Measurements from ENCODE around the gene TUBB2A.
"Not testable (repeated sequence)": the region's sequence is repeated elsewhere in the genome, so short reads cannot be mapped to it uniquely, and the experiment has no call there.

The TUBB2A gene

DNA sequence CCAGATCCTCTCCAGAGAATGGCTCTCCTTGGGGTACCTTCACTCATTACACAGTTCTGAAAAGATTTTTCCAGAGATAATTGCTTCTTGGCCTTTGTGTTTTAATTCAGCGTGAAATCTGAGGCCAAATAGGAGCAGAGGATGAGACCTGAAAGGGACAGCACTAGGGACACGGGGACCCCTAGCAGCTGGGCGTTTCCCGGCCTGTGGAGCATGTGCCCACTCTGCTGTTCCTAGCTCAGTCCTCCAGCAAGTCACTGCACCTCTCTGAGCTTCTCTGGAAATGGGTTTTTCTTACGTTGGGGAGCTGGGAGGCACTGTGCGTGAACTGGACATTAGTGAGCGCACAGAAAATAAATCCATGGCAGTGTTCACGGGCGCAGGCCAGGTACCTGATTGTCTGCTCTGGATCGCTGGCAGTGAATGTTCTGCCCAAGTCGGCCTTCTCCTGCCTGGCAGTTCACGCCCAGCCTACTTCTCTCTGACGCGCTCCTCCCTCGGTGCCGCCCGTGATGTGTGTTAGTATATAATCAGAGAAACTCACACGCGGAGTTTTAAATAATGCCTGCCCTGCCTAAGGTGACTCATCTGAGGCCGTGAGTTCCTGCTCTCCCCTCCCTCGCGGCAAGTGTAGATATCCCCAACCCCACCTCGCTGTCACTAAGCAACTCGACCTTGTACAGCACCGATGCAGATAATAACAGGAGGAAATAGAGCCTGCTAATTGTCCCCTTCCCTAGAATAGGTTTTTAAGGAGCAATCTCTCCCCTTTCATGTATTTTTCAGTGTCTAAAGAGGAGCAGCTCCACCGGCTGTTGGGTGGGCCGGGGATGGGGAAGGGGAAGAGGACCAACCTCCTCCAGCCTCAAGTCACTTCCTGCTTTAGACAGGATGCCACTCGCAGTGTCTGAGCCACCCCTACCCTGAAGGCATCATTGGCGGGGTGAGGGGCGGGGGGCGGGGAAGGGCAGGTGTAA, 2.7 kb upstream of the TUBB2A start:
- POLR2A ChIA-PET: no interaction called here
- CTCF ChIA-PET: interaction anchor here (1.0 to 1.2 kb wide), 2 partner anchors 50 to 91 kb away, joined by 3 to 5 read pairs; no protein-coding TSS in a partner anchor
- no peak for DNase-seq (ENCODE audit: extremely low spot score)
- TF ChIP-seq, protein P1, sequence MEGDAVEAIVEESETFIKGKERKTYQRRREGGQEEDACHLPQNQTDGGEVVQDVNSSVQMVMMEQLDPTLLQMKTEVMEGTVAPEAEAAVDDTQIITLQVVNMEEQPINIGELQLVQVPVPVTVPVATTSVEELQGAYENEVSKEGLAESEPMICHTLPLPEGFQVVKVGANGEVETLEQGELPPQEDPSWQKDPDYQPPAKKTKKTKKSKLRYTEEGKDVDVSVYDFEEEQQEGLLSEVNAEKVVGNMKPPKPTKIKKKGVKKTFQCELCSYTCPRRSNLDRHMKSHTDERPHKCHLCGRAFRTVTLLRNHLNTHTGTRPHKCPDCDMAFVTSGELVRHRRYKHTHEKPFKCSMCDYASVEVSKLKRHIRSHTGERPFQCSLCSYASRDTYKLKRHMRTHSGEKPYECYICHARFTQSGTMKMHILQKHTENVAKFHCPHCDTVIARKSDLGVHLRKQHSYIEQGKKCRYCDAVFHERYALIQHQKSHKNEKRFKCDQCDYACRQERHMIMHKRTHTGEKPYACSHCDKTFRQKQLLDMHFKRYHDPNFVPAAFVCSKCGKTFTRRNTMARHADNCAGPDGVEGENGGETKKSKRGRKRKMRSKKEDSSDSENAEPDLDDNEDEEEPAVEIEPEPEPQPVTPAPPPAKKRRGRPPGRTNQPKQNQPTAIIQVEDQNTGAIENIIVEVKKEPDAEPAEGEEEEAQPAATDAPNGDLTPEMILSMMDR (IDR thresholded peaks at IDR 0.05; ENCODE audit: control extremely low read depth, extremely low read depth, low read depth, missing control alignments): no peak

DNA sequence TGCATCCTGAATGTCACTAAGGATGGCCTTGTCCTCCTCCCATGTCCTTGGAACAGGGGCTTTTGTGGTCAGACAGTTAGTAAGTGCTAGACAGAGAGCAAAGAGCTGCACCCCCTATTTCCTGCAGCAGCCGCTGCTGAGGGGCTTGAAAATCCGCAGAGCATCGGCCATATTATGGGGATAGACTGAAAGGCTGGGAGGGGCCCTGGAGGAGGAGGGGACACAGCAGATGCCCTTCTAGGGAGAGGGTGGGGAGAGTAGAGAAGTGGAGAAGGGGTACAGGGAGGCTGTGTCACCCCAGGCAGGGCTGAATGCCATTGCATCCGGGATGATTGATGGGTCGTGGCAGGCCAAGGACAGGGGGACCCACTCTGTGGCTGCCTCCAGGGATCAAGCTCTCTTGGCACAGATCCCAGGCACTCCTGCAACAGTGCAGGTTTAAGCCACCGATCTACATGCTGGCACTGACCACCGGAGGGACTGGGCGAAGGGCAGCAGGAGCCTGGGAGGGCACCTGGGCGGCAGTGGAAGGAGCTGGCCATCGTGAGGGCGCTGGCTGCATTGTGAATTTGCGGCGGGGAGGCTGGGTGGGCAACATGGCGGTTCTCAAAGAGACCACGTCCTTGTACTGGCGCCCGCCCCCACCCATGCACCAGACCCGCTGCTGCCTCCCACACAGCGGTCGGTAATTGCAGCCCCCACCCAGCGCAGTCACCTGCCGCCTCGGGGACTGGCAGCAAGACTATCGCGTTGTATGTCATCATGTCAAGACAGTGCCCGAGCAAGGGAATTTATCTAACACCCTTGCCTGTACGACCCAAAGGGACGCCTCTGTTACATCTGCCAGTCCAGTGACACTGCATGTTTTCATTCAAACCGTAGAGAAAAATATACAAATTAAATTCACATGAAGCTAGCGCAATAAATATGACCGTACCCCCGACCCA, 887 bp downstream of the TUBB2A start:
- DNase-seq (ENCODE audit: extremely low spot score): not testable (repeated sequence)

DNA sequence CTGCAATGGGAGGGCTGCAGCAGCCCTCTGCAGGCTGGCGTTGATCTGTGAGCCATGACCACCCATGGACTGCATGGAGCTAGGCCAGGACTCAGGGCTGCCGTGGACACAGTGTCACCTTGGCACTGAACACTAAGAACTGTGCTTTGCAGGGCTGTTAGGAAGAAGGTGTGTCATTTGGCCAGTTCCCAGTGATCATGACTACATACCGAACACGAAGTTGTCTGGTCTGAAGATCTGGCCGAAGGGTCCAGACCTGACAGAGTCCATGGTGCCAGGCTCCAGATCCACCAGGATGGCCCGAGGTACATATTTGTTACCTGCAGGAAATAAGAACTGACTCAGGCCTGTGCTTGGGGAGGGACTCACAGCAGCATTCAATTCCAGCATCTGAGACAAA, 1.9 kb downstream of the TUBB2A start:
- DNase-seq (ENCODE audit: extremely low spot score); POLR2A ChIA-PET; CTCF ChIA-PET: not testable (repeated sequence)

More for the DNA sequence above, 887 bp downstream of the TUBB2A start:
- ChIA-PET POLR2A (interaction anchor here (1.0 to 1.3 kb wide), 2 partner anchors 16 to 33 kb away, joined by 3 read pairs; no protein-coding TSS in a partner anchor), CTCF (interaction anchor here (0.6 to 2.6 kb wide), 24 partner anchors 8 to 204 kb away, joined by 3 to 23 read pairs (median 4); partner anchors contain the start of gene PSMG4)

DNA sequence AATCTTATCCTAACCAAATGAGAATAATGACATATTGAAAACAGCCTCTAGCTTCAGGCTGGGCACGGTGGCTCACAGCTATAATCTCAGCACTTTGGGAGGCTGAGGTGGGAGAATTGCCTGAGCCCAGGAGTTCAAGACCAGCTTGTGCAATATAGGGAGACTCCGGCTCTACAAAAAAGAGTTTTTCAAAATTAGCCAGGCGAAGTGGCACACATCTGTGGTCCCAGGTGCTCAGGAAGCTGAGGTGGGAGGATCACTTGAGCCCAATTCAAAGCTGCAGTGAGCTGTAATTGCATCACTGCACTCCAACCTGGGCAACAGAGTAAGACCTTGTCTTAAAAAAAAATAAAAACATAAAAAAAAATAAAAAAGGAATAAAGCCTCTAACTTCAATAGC, 4.7 kb downstream of the TUBB2A start:
- POLR2A ChIA-PET: interaction anchor here (1.1 kb wide), 1 partner anchor 89 kb away, joined by 3 read pairs; no protein-coding TSS in a partner anchor

DNA sequence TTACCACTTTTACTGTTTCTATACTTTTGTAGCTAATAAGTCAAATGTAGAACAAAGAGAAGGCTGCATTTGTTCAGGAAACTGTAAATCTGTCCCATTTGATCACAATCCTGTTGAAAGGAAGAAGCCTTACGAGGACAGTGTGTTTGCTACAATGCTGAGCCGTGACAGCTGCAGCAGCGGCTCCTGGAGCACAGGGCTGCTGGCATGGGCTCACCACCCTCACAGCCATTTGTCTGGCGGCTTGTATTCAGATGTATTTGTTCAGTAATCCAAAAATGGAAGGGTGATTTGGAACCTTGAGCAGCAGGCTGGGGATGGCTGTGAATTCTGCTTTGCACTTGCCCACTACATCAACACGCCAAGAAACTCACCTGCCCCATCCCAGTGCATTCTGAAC, 5.7 kb downstream of the TUBB2A start:
- TF ChIP-seq, protein P1 (IDR thresholded peaks at IDR 0.05; ENCODE audit: control extremely low read depth, extremely low read depth, low read depth, missing control alignments): no peak
- CTCF ChIA-PET: interaction anchor here (1.5 to 2.2 kb wide), 3 partner anchors 8 to 100 kb away, joined by 4 to 5 read pairs (median 4); no protein-coding TSS in a partner anchor
- no peak for DNase-seq (ENCODE audit: extremely low spot score)
- POLR2A ChIA-PET: no interaction called here

More for the DNA sequence above, 4.7 kb downstream of the TUBB2A start:
- TF ChIP-seq, protein P1 (IDR thresholded peaks at IDR 0.05; ENCODE audit: control extremely low read depth, extremely low read depth, low read depth, missing control alignments): no peak
- CTCF ChIA-PET: interaction anchor here (1.5 to 2.2 kb wide), 3 partner anchors 9 to 99 kb away, joined by 4 to 5 read pairs (median 4); no protein-coding TSS in a partner anchor
- no peak for DNase-seq (ENCODE audit: extremely low spot score)

DNA sequence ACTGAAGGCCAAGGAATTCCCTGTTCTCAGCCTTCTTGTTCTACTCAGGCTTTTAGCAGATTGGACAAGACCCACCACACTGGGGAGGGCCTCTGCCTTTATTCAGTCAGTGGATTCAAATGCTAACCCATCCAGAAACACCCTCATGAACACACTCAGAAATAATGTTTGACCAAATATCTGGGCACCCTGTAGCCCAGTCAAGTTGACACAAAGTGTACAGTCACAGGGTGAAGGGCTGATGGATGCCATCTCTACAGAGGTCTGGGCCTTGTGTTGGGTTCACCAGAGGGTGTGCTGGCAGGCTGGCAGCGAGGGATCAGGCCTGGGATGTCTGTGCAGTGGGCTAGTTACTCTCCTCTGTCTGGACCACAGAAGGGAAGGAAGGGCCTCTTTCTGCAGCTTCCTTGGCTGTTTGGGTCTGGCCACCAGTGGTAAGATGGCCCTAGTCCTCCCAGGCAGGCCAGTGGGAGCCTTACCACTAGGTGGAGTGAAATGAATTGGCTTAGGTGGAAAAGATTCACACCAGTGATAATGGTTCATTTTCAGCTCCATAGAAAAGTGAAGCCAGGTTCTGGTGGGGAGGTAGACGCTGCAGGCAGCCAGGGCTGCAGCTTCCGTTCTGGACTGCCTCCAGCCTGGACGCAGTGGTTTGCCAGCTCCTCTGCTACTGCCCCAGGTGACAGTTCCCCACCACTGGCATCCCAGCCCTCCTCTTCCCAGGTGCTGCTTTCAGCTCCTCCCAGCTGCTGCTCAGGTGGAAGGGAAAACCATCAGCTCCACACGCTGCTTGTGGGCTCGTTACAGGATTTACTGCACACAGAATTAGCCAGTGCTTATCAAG, 9.2 kb downstream of the TUBB2A start:
- CTCF ChIA-PET: interaction anchor here (0.6 to 3.2 kb wide), 4 partner anchors 10 to 104 kb away, joined by 3 to 23 read pairs (median 4); partner anchors contain the start of gene TUBB2A
- TF ChIP-seq, protein P1 (IDR thresholded peaks at IDR 0.05; ENCODE audit: control extremely low read depth, extremely low read depth, low read depth, missing control alignments): no peak
- POLR2A ChIA-PET: no interaction called here
- no peak for DNase-seq (ENCODE audit: extremely low spot score)
